Activated CD4-positive, CD25-positive, alpha-beta regulatory T cell treated with anti-CD3 and anti-CD28 coated beads, Interleukin-2, amount 50 U/mL, for 72 hours (primary cell): ENCODE results near the gene ARHGEF17.

Experiments
- DNase-seq: peaks from one replicate; pipeline ENCODE4 v3.0.0; 2021

The ARHGEF17 gene

GRCh38 chr11:73411031-73411430 is 103.0 kb downstream of the ARHGEF17 start:
- DNase-seq = no peak

- DNase-seq = no peak
Measured at GRCh38 chr11:73412308-73412707, 104.2 kb downstream of the ARHGEF17 start.

GRCh38 chr11:73413256-73413655 is 105.2 kb downstream of the ARHGEF17 start:
- no peak for DNase-seq

GRCh38 chr11:73414977-73415651 is 107.0 kb downstream of the ARHGEF17 start:
- no peak for DNase-seq

GRCh38 chr11:73415854-73416615 is 108.0 kb downstream of the ARHGEF17 start:
- DNase-seq = no peak

GRCh38 chr11:73416786-73417185 is 108.7 kb downstream of the ARHGEF17 start:
- no peak for DNase-seq
